Tibial nerve (tissue), 3 donors: ENCODE results near the gene POLE2.
"Not testable (repeated sequence)": the region's sequence is repeated elsewhere in the genome, so short reads cannot be mapped to it uniquely, and the experiment has no call there.

Experiments
- POLR2A ChIP-seq, 2 donors: fragments of 450-650 bp; IDR thresholded peaks; one replicate each; pipeline ENCODE4 v1.6.1; 2017; ENCODE audit warnings: antibody characterized with exemption in 2 of 2, mild to moderate bottlenecking in 2 of 2, moderate library complexity in 2 of 2
- TF ChIP-seq, protein P1 (sequence below), 5 experiments: fragments of 200-600 bp in 3 of 5; fragments of 450-650 bp in 2 of 5; sonication (generic) in 3 of 5; IDR thresholded peaks; one replicate each; pipeline ENCODE4 v1.5.1; 2016 to 2019; ENCODE audit warnings: antibody characterized with exemption in 5 of 5, mild to moderate bottlenecking in 3 of 5, moderate library complexity in 2 of 5

DNA sequence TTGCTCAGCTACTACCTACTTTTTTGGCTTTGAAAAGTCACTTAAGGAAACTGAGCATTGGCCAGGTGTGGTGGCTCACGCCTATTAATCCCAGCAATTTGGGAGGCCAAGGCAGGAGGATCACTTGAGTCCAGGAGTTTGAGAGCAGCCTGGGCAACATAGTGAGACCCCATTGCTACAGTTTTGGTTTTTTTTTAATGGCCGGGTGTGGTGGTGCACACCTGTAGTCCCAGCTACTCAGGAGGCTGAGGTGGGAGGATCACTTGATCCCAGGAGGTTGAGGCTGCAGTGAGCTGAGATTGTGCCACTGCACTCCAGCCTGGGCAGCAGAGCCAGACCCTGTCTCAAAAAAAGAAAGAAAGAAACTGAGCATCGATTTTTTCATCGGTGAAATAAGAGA is 47.7 kb upstream of the POLE2 start:
- TF ChIP-seq POLR2A (IDR thresholded peaks at IDR 0.05), result not testable (repeated sequence)
- TF ChIP-seq, protein P1, sequence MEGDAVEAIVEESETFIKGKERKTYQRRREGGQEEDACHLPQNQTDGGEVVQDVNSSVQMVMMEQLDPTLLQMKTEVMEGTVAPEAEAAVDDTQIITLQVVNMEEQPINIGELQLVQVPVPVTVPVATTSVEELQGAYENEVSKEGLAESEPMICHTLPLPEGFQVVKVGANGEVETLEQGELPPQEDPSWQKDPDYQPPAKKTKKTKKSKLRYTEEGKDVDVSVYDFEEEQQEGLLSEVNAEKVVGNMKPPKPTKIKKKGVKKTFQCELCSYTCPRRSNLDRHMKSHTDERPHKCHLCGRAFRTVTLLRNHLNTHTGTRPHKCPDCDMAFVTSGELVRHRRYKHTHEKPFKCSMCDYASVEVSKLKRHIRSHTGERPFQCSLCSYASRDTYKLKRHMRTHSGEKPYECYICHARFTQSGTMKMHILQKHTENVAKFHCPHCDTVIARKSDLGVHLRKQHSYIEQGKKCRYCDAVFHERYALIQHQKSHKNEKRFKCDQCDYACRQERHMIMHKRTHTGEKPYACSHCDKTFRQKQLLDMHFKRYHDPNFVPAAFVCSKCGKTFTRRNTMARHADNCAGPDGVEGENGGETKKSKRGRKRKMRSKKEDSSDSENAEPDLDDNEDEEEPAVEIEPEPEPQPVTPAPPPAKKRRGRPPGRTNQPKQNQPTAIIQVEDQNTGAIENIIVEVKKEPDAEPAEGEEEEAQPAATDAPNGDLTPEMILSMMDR (IDR thresholded peaks at IDR 0.05), result not testable (repeated sequence)
